ENCODE measurements around the gene REXO1.

The REXO1 gene

GRCh38 chr19:1845125-1845515 lies 3.2 kb downstream of the REXO1 start:
- TF ChIP-seq CTCF (IDR thresholded peaks at IDR 0.05; ENCODE audit: insufficient read depth, low read depth, low read length, missing control alignments) = no peak
- H3K4me3 ChIP-seq (ENCODE audit: low read length) = no peak overlapping the region
- no peak for DNase-seq (ENCODE audit: low read depth)

GRCh38 chr19:1844513-1845124 lies 3.7 kb downstream of the REXO1 start:
- no peak overlapping the region for H3K4me3 ChIP-seq (ENCODE audit: low read length)
- TF ChIP-seq CTCF (IDR thresholded peaks at IDR 0.05; ENCODE audit: insufficient read depth, low read depth, low read length, missing control alignments) = no peak
- no peak for DNase-seq (ENCODE audit: low read depth)

- H3K4me3 ChIP-seq (ENCODE audit: low read length) = no peak overlapping the region
- no peak for DNase-seq (ENCODE audit: low read depth)
- peak; percentile 33 for TF ChIP-seq CTCF (IDR thresholded peaks at IDR 0.05; ENCODE audit: insufficient read depth, low read depth, low read length, missing control alignments)
Observed at GRCh38 chr19:1843646-1844394, 4.5 kb downstream of the REXO1 start.

- no peak overlapping the region for H3K4me3 ChIP-seq (ENCODE audit: low read length)
- DNase-seq (ENCODE audit: low read depth) = no peak
- no peak for TF ChIP-seq CTCF (IDR thresholded peaks at IDR 0.05; ENCODE audit: insufficient read depth, low read depth, low read length, missing control alignments)
Observed at GRCh38 chr19:1843116-1843515, 5.2 kb downstream of the REXO1 start.

GRCh38 chr19:1841209-1841924 lies 6.9 kb downstream of the REXO1 start:
- H3K4me3 ChIP-seq (ENCODE audit: low read length) = no peak overlapping the region
- no peak for DNase-seq (ENCODE audit: low read depth)
- no peak for TF ChIP-seq CTCF (IDR thresholded peaks at IDR 0.05; ENCODE audit: insufficient read depth, low read depth, low read length, missing control alignments)

GRCh38 chr19:1840541-1841115 lies 7.7 kb downstream of the REXO1 start:
- H3K4me3 ChIP-seq (ENCODE audit: low read length) = no peak overlapping the region
- no peak for DNase-seq (ENCODE audit: low read depth)
- no peak for TF ChIP-seq CTCF (IDR thresholded peaks at IDR 0.05; ENCODE audit: insufficient read depth, low read depth, low read length, missing control alignments)

Measured in epithelial cell of esophagus (primary cell).